ENCODE results near the gene TSC2.
A peak's percentile ranks its signal among the peaks of the same experiment; 100 is the strongest.

The TSC2 gene

DNA sequence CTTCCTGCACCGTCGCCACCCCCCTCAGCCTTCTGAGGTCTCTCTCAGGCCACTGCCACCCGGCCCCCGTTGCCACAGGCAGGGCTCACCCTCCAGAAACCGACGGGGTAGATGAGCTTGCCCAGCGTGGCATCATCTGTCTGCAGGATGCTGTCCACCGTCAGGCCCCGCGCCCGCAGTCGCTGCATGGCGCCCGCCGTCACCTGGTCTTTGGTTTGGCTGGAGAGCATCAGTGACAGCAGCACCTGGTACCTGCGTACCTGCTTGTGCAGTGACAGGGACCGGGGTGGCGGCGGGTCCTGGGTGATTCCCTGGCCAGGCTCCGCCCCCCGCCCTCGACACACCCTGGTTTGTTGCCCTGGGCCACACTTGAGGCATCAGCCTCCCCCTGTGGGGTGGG is 3.2 kb upstream of the TSC2 start:
- no peak for DNase-seq

GRCh38 chr16:2045965-2046892 is 1.6 kb upstream of the TSC2 start:
- DNase-seq, result no peak

- DNase-seq, result no peak
These were observed 874 bp upstream of the TSC2 start for GRCh38 chr16:2046893-2047329.

GRCh38 chr16:2048116-2048543 is 345 bp downstream of the TSC2 start:
- no peak for DNase-seq

DNA sequence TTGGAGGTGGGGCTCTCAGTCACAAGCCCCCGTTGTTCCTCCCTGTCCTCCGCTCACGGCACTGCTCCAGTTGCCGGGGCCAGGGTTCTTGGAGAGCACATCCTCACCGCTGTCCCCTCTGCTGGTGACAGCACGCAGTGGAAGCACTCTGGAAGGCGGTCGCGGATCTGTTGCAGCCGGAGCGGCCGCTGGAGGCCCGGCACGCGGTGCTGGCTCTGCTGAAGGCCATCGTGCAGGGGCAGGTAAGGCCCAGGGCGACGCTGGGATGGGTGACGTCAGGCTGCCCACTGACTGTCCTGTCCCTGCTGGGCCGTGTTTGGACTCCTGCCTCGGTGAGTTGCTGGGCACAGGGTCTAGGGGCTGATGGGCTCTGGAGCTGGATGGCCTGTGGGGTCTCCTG is 5.4 kb downstream of the TSC2 start:
- no peak for DNase-seq

DNA sequence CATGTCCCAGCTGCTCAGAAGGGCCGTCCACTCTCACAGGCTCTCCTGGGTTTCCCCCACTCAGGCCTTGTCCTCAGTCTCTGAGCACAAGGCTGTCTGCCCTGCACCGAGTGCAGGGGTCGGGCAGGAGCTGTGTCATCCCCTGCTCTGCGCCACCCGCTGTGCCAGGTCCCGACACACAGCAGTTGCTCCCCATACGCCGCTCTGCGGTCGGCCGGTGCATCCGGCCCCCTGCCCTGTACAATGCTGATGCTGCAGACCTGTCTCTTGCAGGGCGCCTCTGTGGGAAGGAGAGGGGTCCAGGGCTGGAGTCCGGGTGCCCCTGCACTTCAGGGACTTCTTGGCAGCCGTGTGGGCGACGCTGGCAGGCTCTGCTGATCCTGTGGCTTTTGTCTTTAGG is 6.1 kb downstream of the TSC2 start:
- no peak for DNase-seq

GRCh38 chr16:2054543-2055245 is 6.9 kb downstream of the TSC2 start:
- no peak for DNase-seq

- DNase-seq, result no peak
These were observed 8.3 kb downstream of the TSC2 start for GRCh38 chr16:2056077-2056476.

DNA sequence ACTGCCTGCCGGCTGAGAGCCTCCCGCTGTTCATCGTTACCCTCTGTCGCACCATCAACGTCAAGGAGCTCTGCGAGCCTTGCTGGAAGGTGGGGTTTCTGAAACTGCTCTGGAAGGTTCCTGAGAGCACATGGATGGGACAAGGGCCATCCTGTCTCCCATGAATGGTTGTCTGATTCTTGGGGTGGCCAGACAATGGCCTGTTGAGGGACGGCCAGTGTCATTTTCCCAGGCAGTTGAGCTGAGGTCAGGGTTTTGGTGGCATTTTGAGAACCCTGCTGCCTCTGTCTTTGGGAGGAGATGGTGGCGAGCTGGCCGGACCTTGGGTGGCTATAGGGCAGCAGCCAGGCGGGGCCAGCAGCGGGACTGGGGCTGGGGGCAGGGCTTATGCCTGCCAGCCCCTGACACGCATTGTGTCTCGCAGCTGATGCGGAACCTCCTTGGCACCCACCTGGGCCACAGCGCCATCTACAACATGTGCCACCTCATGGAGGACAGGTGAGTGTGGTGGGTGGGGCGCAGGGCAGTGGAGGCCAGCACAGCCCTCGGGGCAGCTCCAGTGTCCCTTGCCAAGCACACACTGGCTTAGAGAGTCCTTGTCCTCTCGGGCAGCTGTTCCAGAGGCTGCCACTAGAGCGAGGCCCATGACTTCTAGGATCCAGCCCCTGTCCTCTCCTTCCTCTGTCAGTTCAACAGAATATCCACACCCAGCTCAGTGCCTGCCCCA is 9.1 kb downstream of the TSC2 start:
- peak; percentile 77 for DNase-seq

GRCh38 chr16:2057438-2057837 is 9.7 kb downstream of the TSC2 start:
- no peak for DNase-seq

DNA sequence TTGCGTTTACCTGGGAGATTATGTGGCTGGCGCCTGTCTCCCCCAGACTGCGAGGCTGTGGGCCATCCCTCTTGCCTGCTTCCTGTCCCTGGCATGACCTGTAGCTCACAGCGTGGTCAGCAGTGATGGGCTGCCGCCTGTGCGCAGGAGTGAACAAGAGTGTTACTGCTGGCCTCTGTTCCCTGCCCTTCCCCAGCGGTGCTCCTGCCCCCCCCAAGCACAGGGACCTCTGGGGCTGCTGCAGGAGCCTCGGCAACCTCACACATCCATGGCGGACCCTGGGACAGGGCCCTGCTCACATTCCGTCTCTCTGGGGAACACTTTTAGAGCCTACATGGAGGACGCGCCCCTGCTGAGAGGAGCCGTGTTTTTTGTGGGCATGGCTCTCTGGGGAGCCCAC is 10.6 kb downstream of the TSC2 start:
- no peak for DNase-seq

DNA sequence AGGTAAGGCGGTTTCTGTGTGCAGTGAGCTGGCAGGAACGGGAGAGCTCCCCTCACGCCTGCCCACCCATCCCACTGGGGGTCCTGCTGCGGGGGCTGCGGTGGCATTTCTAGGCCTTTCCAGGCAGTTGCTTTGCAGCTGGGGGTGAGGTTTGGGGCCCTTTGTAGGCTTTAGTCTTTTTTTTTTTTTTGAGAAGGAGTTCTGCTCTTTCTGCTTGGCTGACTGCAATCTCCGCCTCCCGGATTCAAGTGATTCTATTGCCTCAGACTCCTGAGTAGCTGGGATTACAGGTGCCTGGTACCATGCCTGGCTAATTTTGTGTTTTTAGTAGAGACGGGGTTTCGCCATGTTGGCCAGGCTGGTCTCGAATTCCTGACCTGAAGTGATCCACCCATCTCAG is 11.1 kb downstream of the TSC2 start:
- DNase-seq, result no peak

DNA sequence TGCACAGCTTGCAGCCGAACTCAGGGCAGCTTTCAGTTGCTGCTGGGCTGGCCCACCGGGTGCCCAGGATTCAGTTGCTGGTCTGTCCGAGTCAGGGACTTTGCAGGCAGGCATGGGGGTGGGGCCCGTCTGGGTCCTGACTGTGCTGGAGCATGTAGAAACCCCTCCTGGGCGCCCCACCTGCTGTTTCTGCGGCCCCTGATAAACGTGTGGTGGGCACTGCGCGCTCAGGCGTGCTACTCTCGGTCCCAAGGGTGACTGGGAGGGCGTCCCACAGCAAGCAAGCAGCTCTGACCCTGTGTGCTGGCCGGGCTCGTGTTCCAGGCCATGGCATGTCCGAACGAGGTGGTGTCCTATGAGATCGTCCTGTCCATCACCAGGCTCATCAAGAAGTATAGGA is 12.6 kb downstream of the TSC2 start:
- DNase-seq, result no peak

DNA sequence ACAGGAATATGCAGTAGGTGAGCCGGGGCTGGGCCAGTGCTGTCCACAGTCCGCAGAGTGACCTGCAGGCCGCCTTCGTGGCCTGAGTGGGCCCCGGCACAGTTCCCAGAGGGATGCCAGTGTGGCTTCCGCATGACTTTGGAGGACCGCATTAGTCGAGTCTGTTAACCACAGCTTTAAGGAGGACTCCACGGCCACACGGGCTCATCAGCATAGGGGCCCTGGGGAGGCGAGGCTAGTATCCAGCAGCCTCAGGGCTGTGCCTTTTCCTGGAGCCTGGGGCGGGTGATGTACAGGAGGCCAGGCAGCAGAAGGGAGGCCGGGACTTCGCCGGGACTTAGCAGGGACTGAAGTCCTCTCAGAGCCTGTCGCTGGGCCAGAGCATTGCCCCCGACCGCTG is 13.2 kb downstream of the TSC2 start:
- DNase-seq, result no peak

GRCh38 chr16:2061526-2061925 is 13.7 kb downstream of the TSC2 start:
- no peak for DNase-seq

- DNase-seq, result no peak
These were observed 15.0 kb downstream of the TSC2 start for GRCh38 chr16:2062801-2063200.

- no peak for DNase-seq
These were observed 16.1 kb downstream of the TSC2 start for GRCh38 chr16:2063861-2064260.

DNA sequence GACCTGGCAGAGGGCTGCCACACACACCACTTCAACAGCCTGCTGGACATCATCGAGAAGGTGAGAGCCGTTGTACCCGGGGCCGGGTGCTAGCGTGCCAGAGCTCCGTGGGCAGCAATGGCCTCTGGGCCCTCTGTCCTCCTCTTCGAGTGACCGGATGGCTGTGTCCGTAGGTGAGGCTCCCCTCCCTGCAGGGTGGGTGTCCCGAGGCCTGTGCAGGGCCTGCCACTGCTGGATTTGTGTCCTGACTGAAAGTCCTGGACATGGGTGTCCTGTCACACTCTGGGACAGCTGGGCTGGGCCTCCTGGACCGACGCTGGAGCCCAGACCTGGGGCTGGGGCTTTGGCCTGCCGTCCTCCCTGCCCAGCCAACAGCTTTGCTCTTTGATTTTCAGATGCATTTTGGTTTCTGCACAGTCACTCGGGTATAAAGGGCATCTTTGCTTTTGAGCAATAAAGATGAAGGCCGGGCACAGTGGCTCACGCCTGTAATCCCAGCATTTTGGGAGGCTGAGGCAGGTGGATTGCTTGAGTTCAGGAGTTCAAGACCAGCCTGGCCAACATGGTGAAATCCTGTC is 16.7 kb downstream of the TSC2 start:
- DNase-seq, result no peak

DNA sequence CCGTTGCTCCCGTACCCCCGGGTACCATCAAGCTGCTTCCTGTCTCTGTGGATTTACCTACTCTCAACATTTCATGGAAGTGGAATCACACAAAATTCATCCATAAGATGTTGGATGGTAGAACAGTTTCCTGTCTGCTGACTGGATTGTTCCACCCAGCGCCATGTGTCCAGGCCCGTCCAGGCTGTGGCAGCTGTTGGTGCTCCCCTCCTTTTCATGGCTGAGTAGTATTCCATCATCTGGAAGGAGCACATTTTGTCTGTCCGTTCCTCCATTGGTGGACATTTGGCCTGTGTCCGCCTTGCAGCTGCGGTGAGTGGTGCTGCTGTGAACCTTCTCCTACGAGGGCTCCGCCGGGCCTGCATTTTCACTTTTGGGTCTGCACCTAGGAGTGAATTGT is 18.4 kb downstream of the TSC2 start:
- no peak for DNase-seq

DNA sequence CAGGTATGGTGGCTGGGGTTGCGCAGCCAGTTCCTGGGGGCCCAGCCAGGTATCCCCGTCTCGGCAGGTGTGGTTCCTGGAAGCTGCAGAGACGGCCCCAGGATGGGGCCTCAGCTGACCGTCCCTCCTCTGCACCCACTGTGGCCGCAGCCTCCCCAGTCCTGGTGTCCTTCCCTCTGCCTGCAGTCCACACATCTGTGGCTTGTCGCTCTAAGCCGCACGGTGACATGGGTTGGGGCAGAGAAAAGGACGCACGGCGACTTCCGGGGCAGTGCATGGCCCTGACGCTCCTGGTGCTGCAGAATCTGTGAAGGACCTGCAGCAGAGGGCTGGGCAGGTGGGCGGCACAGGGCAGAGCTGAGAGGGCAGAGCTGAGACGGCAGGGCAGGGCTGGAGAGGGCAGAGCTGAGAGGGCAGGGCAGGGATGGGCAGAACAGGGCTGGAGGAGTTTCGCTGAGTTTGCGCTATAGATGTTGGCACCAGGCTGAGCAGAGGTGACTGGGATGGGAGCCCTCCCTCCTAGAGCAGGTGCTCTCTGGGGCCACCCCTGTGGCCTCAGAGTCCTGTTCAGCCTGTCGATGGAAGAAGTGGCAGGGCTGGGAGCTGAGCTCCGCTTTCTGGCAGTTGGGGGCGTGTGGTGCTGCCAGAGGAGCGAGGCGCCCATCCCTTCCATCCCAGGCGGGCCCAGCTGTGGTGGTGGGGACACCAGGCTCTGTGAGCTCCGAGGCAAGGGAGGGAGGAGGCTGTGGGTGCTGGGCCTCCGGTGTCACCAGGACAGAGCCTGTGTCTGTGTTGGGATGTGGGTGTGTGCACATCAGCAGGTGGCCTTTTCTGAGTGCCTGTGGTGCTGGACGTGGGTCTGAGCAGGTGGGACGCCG is 23.0 kb downstream of the TSC2 start:
- DNase-seq, result no peak

- DNase-seq, result no peak
These were observed 23.8 kb downstream of the TSC2 start for GRCh38 chr16:2071454-2072202.
